Gastroesophageal sphincter (tissue), 3 donors: Measurements from ENCODE around the gene AGBL2.

ENCODE experiments used
- EP300 ChIP-seq: sonication (generic); formaldehyde crosslinking; IDR thresholded peaks from one replicate; pipeline ENCODE4 v1.6.1; 2017; ENCODE audit warnings: antibody characterized with exemption, mild to moderate bottlenecking
- POLR2A ChIP-seq, 2 donors: fragments of 450-650 bp; IDR thresholded peaks; one replicate each; pipeline ENCODE4 v1.6.1; 2017; ENCODE audit warnings: antibody characterized with exemption in 2 of 2, mild to moderate bottlenecking in 2 of 2, moderate library complexity in 1 of 2
- POLR2AphosphoS5 ChIP-seq: sonication (generic); formaldehyde crosslinking; IDR thresholded peaks from one replicate; pipeline ENCODE4 v1.6.1; 2017; ENCODE audit warnings: antibody characterized with exemption
- TF ChIP-seq, protein P1 (sequence below), 4 experiments: fragments of 200-600 bp in 2 of 4; fragments of 450-650 bp in 2 of 4; sonication (generic) in 1 of 4; IDR thresholded peaks; one replicate each; pipeline ENCODE4 v1.5.1; 2017 to 2019; ENCODE audit warnings: antibody characterized with exemption in 4 of 4, mild to moderate bottlenecking in 2 of 4, moderate library complexity in 2 of 4

DNA sequence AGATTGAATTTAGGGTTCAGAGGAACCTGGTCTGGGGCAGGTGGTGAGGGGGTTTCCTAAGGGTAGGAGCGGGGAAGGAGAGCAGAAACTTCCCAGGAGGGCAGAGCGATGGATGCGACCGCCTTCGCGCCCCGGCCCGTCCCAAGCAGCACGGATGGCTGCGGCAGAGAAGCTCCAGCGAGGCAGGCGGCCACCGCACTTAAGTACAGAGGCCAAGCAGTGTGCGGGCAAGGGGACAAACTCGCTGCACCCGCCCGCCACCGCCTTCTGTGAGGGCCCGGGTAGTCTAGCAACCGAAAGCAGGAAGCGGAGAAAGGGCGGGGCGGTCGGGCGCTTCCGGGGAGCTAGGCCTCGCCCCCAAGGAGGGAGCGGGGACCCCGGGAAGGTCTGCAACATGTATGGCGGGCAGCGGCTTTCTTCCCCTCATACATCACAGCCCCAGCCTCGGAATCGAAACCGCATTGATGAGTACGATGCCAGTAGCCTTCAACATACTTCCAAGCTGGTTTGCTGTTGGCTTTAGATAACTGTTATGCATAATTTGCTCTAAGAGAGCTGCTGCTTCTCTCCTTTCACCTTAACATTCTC lies at the start of gene AGBL2:
- TF ChIP-seq, protein P1, sequence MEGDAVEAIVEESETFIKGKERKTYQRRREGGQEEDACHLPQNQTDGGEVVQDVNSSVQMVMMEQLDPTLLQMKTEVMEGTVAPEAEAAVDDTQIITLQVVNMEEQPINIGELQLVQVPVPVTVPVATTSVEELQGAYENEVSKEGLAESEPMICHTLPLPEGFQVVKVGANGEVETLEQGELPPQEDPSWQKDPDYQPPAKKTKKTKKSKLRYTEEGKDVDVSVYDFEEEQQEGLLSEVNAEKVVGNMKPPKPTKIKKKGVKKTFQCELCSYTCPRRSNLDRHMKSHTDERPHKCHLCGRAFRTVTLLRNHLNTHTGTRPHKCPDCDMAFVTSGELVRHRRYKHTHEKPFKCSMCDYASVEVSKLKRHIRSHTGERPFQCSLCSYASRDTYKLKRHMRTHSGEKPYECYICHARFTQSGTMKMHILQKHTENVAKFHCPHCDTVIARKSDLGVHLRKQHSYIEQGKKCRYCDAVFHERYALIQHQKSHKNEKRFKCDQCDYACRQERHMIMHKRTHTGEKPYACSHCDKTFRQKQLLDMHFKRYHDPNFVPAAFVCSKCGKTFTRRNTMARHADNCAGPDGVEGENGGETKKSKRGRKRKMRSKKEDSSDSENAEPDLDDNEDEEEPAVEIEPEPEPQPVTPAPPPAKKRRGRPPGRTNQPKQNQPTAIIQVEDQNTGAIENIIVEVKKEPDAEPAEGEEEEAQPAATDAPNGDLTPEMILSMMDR (IDR thresholded peaks at IDR 0.05): peak in 1 of 4 experiments; percentile 8
- TF ChIP-seq EP300 (no peak), POLR2A (IDR thresholded peaks at IDR 0.05) (peak; percentile 43 to 48), POLR2AphosphoS5 (peak; percentile 75)
